Duodenal mucosa (tissue), 2 donors: ENCODE results near the gene NDOR1.
"Not testable (repeated sequence)": the region's sequence is repeated elsewhere in the genome, so short reads cannot be mapped to it uniquely, and the experiment has no call there.

Experiments used
- H3K27ac ChIP-seq: one replicate; pipeline ENCODE4 v1.7.0; 2013; ENCODE audit warnings: low read depth, low read length
- H3K27me3 ChIP-seq, 2 donors: one replicate each; pipeline ENCODE4 v1.7.0; 2013; ENCODE audit warnings: low read length in 2 of 2, control low read depth in 1 of 2; ENCODE audit not compliant: insufficient read depth in 2 of 2, control insufficient read depth in 1 of 2
- H3K36me3 ChIP-seq, 2 donors: one replicate each; pipeline ENCODE4 v1.7.0; 2013; ENCODE audit warnings: low read length in 2 of 2, control low read depth in 1 of 2; ENCODE audit not compliant: insufficient read depth in 2 of 2, control insufficient read depth in 1 of 2
- H3K4me1 ChIP-seq, 2 donors: one replicate each; pipeline ENCODE4 v1.7.0; 2013; ENCODE audit warnings: low read length in 2 of 2, control low read depth in 1 of 2; ENCODE audit not compliant: insufficient read depth in 2 of 2, control insufficient read depth in 1 of 2
- H3K4me3 ChIP-seq, 2 donors: one replicate each; pipeline ENCODE4 v1.7.0; 2013; ENCODE audit warnings: low read length in 2 of 2, low read depth in 1 of 2
- H3K9ac ChIP-seq, 2 donors: one replicate each; pipeline ENCODE4 v1.7.0; 2013; ENCODE audit warnings: low read length in 2 of 2, low read depth in 1 of 2
- H3K9me3 ChIP-seq, 2 donors: one replicate each; pipeline ENCODE4 v1.7.0; 2013; ENCODE audit warnings: low read length in 2 of 2, control low read depth in 1 of 2; ENCODE audit not compliant: control insufficient read depth in 1 of 2

The NDOR1 gene

GRCh38 chr9:137254624-137255447 is 49.3 kb downstream of the NDOR1 start, which contains the start of gene NELFB:
Gene NELFB (plus strand): TSS chr9:137255327.
- Histone ChIP-seq H3K9ac (peak within 1 kb of the TSS; percentile 74 to 91), H3K27me3 (no peaks in the 10 kb centered on the region), H3K4me3 (peak within 1 kb of the TSS; percentile 84 to 93), H3K9me3 (no peaks in the 10 kb centered on the region), H3K4me1 (peaks cover 21 to 33% of the 10 kb centered on the region in 2 donors), H3K27ac (peak within 1 kb of the TSS; percentile 63), H3K36me3 (peaks cover 5 to 21% of the 10 kb centered on the region in 2 donors)

GRCh38 chr9:137255448-137256114 is 50.1 kb downstream of the NDOR1 start:
- no peaks in the 10 kb centered on the region for H3K9me3 ChIP-seq
- H3K27me3 ChIP-seq = no peaks in the 10 kb centered on the region
- H3K4me3 ChIP-seq = peak overlapping the region; percentile 84 to 93
- peaks cover 5 to 21% of the 10 kb centered on the region in 2 donors for H3K36me3 ChIP-seq
- H3K9ac ChIP-seq = peak overlapping the region; percentile 65 to 85
- H3K4me1 ChIP-seq = peaks cover 21 to 33% of the 10 kb centered on the region in 2 donors
- peak overlapping the region; percentile 32 for H3K27ac ChIP-seq

- no peaks in the 10 kb centered on the region for H3K9me3 ChIP-seq
- H3K36me3 ChIP-seq = peaks cover 5 to 21% of the 10 kb centered on the region in 2 donors
- H3K27me3 ChIP-seq = no peaks in the 10 kb centered on the region
- H3K4me1 ChIP-seq = peaks cover 21 to 33% of the 10 kb centered on the region in 2 donors
- peak overlapping the region; percentile 65 to 85 for H3K9ac ChIP-seq
- H3K4me3 ChIP-seq = peak overlapping the region; percentile 84 to 93
- no peak overlapping the region for H3K27ac ChIP-seq
These were observed 50.9 kb downstream of the NDOR1 start for GRCh38 chr9:137256362-137256761.

- no peaks in the 10 kb centered on the region for H3K9me3 ChIP-seq
- H3K36me3 ChIP-seq = peaks cover 5 to 21% of the 10 kb centered on the region in 2 donors
- H3K9ac ChIP-seq = no peak overlapping the region
- no peaks in the 10 kb centered on the region for H3K27me3 ChIP-seq
- H3K4me3 ChIP-seq = peak overlapping the region; percentile 84 to 93
- H3K4me1 ChIP-seq = peaks cover 21 to 33% of the 10 kb centered on the region in 2 donors
- H3K27ac ChIP-seq = no peak overlapping the region
These were observed 51.4 kb downstream of the NDOR1 start for GRCh38 chr9:137256856-137257255.

GRCh38 chr9:137262173-137262908 is 56.8 kb downstream of the NDOR1 start:
- not testable (repeated sequence) for H3K27ac ChIP-seq, H3K4me1 ChIP-seq, H3K9me3 ChIP-seq, H3K4me3 ChIP-seq, H3K27me3 ChIP-seq, H3K9ac ChIP-seq
- peaks cover 14 to 46% of the 10 kb centered on the region in 2 donors for H3K36me3 ChIP-seq

- Histone ChIP-seq H3K36me3 (peaks cover 14 to 46% of the 10 kb centered on the region in 2 donors), H3K9ac (no peak overlapping the region)
These were observed 57.4 kb downstream of the NDOR1 start for GRCh38 chr9:137262909-137263285.

GRCh38 chr9:137263506-137263905 is 58.0 kb downstream of the NDOR1 start:
- Histone ChIP-seq H3K36me3 (peaks cover 14 to 41% of the 10 kb centered on the region in 2 donors), H3K27me3 (no peaks in the 10 kb centered on the region)

More at GRCh38 chr9:137262909-137263285, 57.4 kb downstream of the NDOR1 start:
- Histone ChIP-seq H3K27me3 (no peaks in the 10 kb centered on the region), H3K27ac (no peak overlapping the region), H3K4me1 (peaks cover 2 to 3% of the 10 kb centered on the region in 2 donors), H3K9me3 (no peaks in the 10 kb centered on the region), H3K4me3 (no peak overlapping the region)

GRCh38 chr9:137264067-137264466 is 58.6 kb downstream of the NDOR1 start:
- Histone ChIP-seq H3K27ac (no peak overlapping the region), H3K4me1 (peaks cover 10 to 12% of the 10 kb centered on the region in 2 donors), H3K36me3 (peaks cover 12 to 42% of the 10 kb centered on the region in 2 donors), H3K27me3 (no peaks in the 10 kb centered on the region), H3K9ac (no peak overlapping the region), H3K4me3 (no peak overlapping the region), H3K9me3 (no peaks in the 10 kb centered on the region)

More at GRCh38 chr9:137263506-137263905, 58.0 kb downstream of the NDOR1 start:
- Histone ChIP-seq H3K4me1 (peaks cover 4 to 6% of the 10 kb centered on the region in 2 donors), H3K4me3 (no peak overlapping the region), H3K27ac (no peak overlapping the region), H3K9ac (no peak overlapping the region), H3K9me3 (no peaks in the 10 kb centered on the region)

- Histone ChIP-seq H3K4me3 (no peak overlapping the region), H3K4me1 (peaks cover 18 to 21% of the 10 kb centered on the region in 2 donors), H3K27me3 (no peaks in the 10 kb centered on the region), H3K9me3 (no peaks in the 10 kb centered on the region), H3K27ac (no peak overlapping the region), H3K9ac (no peak overlapping the region), H3K36me3 (peaks cover 12 to 40% of the 10 kb centered on the region in 2 donors)
These were observed 60.1 kb downstream of the NDOR1 start for GRCh38 chr9:137265496-137266161.
